Esophagus squamous epithelium (tissue), 5 donors: Measurements from ENCODE around the gene RAVER2. TPM values are rescaled to one million over a fixed set of nuclear protein-coding genes. Genes with fewer than 3 reads are reported as not detected.

Experiments used
- DNase-seq: peaks from one replicate; lab custom pipeline; 2025; lab: John Stamatoyannopoulos, UW
- H3K27ac ChIP-seq, 4 donors: fragments of 200-600 bp; sonication (generic); one replicate each; pipeline ENCODE4 v1.5.1; 2016 to 2019; ENCODE audit warnings: mild to moderate bottlenecking in 1 of 4
- H3K27me3 ChIP-seq, 4 donors: fragments of 200-600 bp; sonication (generic); 1 replicate in 3 of 4; 2 replicates in 1 of 4; pipeline versions ENCODE4 v1.5.1 to v1.6.0; 2017 to 2021; ENCODE audit warnings: antibody characterized with exemption in 1 of 4
- H3K36me3 ChIP-seq, 3 donors: fragments of 200-600 bp; sonication (generic); one replicate each; pipeline ENCODE4 v1.5.1; 2016 to 2019
- H3K4me1 ChIP-seq, 3 donors: fragments of 200-600 bp; sonication (generic); one replicate each; pipeline ENCODE4 v1.5.1; 2017 to 2019
- H3K4me3 ChIP-seq, 4 donors: fragments of 200-600 bp; sonication (generic); 1 replicate in 3 of 4; 2 replicates in 1 of 4; pipeline ENCODE4 v1.5.1; 2016 to 2019; ENCODE audit warnings: mild to moderate bottlenecking in 2 of 4, moderate library complexity in 1 of 4
- H3K9me3 ChIP-seq, 3 donors: fragments of 200-600 bp; sonication (generic); one replicate each; pipeline ENCODE4 v1.5.1; 2016 to 2019
- CTCF ChIP-seq, 6 experiments: fragments of 450-650 bp in 4 of 6; fragments of 200-600 bp in 2 of 6; sonication (generic) in 2 of 6; IDR thresholded peaks; one replicate each; pipeline ENCODE4 v1.5.1; 2016 to 2019; ENCODE audit warnings: antibody characterized with exemption in 6 of 6, mild to moderate bottlenecking in 4 of 6, moderate library complexity in 4 of 6
- POLR2A ChIP-seq, 4 donors: fragments of 450-650 bp; IDR thresholded peaks; one replicate each; pipeline ENCODE4 v1.6.1; 2017; ENCODE audit warnings: antibody characterized with exemption in 4 of 4, mild to moderate bottlenecking in 4 of 4, moderate library complexity in 3 of 4
- WGBS, 2 donors: methylation state at CpG; one replicate each; pipeline ENCODE4 v1.1.5; 2018; 5-methylcytosine and 5-hydroxymethylcytosine counted together
- intact Hi-C: fragments of 100-400 bp; cut with DNase I; formaldehyde crosslinking; loops from one replicate; pipeline ENCODE4 v1.15.0; 2022
- total RNA-seq, 4 donors: library from RNA; depleted of rRNA; stranded (reverse); fragments of >200 nt; gene quantifications; one replicate each; pipeline ENCODE4 v1.1.0, GENCODE V29; 2016
- donor health status: DM: yes; HTN: yes; CAD: no.

The RAVER2 gene
- total RNA-seq, 4 donors from 2014 or later = 7.1 to 17.0 (median 11.8) TPM

GRCh38 chr1:64790832-64791487 is 46.1 kb downstream of the RAVER2 start:
- H3K4me3 ChIP-seq = no peak overlapping the region
- TF ChIP-seq CTCF (IDR thresholded peaks at IDR 0.05) (no peak), POLR2A (IDR thresholded peaks at IDR 0.05) (no peak)
- peaks cover 0 to 37% (median 0%) of the 10 kb centered on the region in 3 donors for H3K36me3 ChIP-seq
- DNase-seq = no peak
- H3K9me3 ChIP-seq = peaks cover 0 to 14% (median 0%) of the 10 kb centered on the region in 3 donors
- WGBS, 2 donors = 82 to 97% methylated on average over 2 of the region's 2 CpGs
- no peaks in the 10 kb centered on the region for H3K27me3 ChIP-seq
- H3K27ac ChIP-seq = no peak overlapping the region
- no peaks in the 10 kb centered on the region for H3K4me1 ChIP-seq
- intact Hi-C loops = no loop called here

DNA sequence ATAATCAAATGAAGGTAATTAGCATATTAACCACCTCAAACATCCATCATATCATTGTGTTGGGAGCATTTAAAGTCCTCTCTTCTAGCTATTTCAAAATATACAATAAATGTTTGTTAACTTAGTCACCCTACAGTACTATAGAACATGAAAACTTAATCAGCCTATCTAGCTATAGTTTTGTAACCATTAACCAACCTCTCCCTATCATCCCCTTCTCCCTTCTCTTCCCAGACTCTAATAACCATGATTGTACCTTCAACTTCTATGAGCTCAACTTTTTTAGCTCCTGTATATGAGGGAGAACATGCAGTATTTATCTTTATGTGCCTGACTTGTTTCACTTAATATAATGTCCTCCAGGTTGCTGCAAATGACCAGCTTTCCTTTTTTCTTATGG is 54.0 kb downstream of the RAVER2 start:
- H3K4me1 ChIP-seq = no peaks in the 10 kb centered on the region
- H3K36me3 ChIP-seq = peaks cover 0 to 5% (median 0%) of the 10 kb centered on the region in 3 donors
- TF ChIP-seq POLR2A (IDR thresholded peaks at IDR 0.05) (no peak), CTCF (IDR thresholded peaks at IDR 0.05) (no peak)
- H3K4me3 ChIP-seq = no peak overlapping the region
- no peak for DNase-seq
- H3K27ac ChIP-seq = no peak overlapping the region
- intact Hi-C loops = no loop called here
- H3K9me3 ChIP-seq = no peaks in the 10 kb centered on the region
- no peaks in the 10 kb centered on the region for H3K27me3 ChIP-seq

DNA sequence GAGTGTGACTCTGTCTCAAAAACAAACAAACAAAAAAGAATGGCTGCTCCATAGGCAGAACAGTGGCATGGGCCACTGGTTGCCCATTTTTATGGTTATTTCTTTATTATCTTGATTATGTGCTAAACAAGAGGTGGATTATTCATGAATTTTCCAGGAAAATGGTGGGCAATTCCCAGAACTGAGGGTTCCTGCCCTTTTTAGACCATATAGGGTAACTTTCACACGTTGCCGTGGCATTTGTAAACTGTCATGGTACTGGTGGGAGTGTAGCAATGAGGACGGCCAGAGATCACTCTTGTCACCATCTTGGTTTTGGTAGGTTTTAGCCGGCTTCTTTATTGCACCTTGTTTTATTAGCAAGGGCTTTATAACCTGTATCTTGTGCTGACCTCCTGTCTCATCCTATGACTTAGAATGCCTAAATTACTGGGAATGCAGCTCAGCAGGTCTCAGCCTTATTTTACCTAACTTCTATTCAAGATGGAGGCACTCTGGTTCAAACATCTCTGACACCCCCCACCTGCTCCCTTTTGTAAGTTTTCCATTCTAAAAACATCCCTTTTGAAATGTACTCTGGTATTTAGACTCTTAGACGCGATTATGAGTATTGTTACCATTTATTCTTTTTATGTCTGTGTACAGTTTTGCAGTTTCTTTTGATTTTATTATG is 57.1 kb downstream of the RAVER2 start:
- intact Hi-C loops = no loop called here
- TF ChIP-seq CTCF (IDR thresholded peaks at IDR 0.05) (no peak), POLR2A (IDR thresholded peaks at IDR 0.05) (no peak)
- no peak for DNase-seq
- H3K36me3 ChIP-seq = peaks cover 0 to 17% (median 0%) of the 10 kb centered on the region in 3 donors
- WGBS, 2 donors = 88 to 98% methylated on average over 6 of the region's 6 CpGs
- no peaks in the 10 kb centered on the region for H3K4me1 ChIP-seq
- no peaks in the 10 kb centered on the region for H3K27me3 ChIP-seq
- no peak overlapping the region for H3K27ac ChIP-seq
- no peak overlapping the region for H3K4me3 ChIP-seq
- H3K9me3 ChIP-seq = no peaks in the 10 kb centered on the region

- TF ChIP-seq POLR2A (IDR thresholded peaks at IDR 0.05) (no peak), CTCF (IDR thresholded peaks at IDR 0.05) (no peak)
- H3K36me3 ChIP-seq = peaks cover 0 to 39% (median 0%) of the 10 kb centered on the region in 3 donors
- H3K27me3 ChIP-seq = no peaks in the 10 kb centered on the region
- H3K9me3 ChIP-seq = no peaks in the 10 kb centered on the region
- DNase-seq = no peak
- H3K4me1 ChIP-seq = no peaks in the 10 kb centered on the region
- no peak overlapping the region for H3K4me3 ChIP-seq
- intact Hi-C loops = no loop called here
- H3K27ac ChIP-seq = no peak overlapping the region
Observed at GRCh38 chr1:64809309-64809708, 64.4 kb downstream of the RAVER2 start.

DNA sequence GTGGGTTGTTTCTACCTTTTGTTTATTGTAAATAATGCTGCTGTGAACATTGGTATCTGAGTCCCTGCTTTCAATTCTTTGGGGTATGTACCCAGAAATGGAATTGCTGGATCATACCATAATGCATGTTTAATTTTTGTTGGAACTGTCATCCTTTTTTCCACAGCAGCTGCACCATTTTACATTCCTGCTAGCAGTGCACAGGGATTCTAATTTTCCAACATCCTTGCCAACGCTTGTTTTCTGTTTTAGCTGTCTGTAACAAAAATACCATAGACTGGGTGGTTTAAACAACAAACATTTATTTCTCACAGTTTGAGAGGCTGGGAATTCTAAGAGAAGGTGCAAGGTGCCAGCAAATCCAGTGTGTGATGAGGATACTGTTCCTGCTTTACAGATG is 65.1 kb downstream of the RAVER2 start:
- TF ChIP-seq CTCF (IDR thresholded peaks at IDR 0.05) (no peak), POLR2A (IDR thresholded peaks at IDR 0.05) (no peak)
- no peak for DNase-seq
- Histone ChIP-seq H3K27me3 (no peaks in the 10 kb centered on the region), H3K36me3 (peaks cover 0 to 39% (median 0%) of the 10 kb centered on the region in 3 donors), H3K4me3 (no peak overlapping the region), H3K4me1 (no peaks in the 10 kb centered on the region), H3K27ac (no peak overlapping the region), H3K9me3 (no peaks in the 10 kb centered on the region)
- intact Hi-C loops = no loop called here
- WGBS, 2 donors = 73 to 89% methylated on average over 1 of the region's 1 CpG
